Measurements from ENCODE around the gene ACOXL. TPM values are rescaled to one million over a fixed set of nuclear protein-coding genes. Genes with fewer than 3 reads are reported as not detected.

Gene ACOXL
- total and polyA plus RNA-seq, 4 donors = 4.4 to 32.8 (median 12.2) TPM

GRCh38 chr2:111100087-111100764, 367.9 kb downstream of the ACOXL start:
- Histone ChIP-seq H3K27ac (ENCODE audit: low read depth in 1 of 2, low read length in 1 of 2) (no peak overlapping the region), H3K27me3 (ENCODE audit: control insufficient read depth in 3 of 3, insufficient read depth in 3 of 3, low read length in 2 of 3) (no peaks in the 10 kb centered on the region), H3K9ac (ENCODE audit: insufficient read depth in 1 of 2, low read length in 2 of 2) (no peak overlapping the region), H3K9me3 (ENCODE audit: control insufficient read depth in 4 of 4, insufficient read depth in 3 of 4, low read length in 3 of 4) (no peaks in the 10 kb centered on the region), H3K4me1 (ENCODE audit: control insufficient read depth in 5 of 5, insufficient read depth in 5 of 5, low read length in 5 of 5) (no peaks in the 10 kb centered on the region), H3K36me3 (ENCODE audit: control insufficient read depth in 4 of 4, insufficient read depth in 4 of 4, low read length in 4 of 4) (no peaks in the 10 kb centered on the region), H3K4me3 (no peak overlapping the region)
- TF ChIP-seq CTCF (IDR thresholded peaks at IDR 0.05; ENCODE audit: control extremely low read depth, extremely low read depth) = no peak
- DNase-seq = no peak
- WGBS, 2 donors = 84 to 90% methylated on average over 5 of the region's 5 CpGs
- no peak for ATAC-seq (ENCODE audit: insufficient read depth, low FRiP score)

DNA sequence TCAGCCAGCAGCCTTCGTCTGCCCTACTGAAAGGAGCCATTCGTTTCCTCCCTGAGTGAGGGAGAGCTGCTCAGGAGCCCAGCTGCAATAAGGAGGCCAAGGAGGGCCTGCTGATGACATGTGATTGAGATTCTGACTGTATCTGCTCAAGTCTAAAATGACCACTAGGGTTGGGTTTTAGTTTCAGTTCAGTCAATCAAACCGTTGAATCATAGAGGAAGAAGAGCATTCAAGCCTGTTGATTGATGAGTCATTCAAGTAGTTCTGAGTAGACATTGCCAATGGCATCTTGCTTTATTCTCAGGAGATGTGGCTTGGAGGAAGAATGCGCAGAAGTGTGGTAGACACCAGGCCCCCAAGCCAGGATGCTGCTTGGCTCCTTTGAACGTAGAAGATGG, 368.4 kb downstream of the ACOXL start:
- Histone ChIP-seq H3K4me3 (no peak overlapping the region), H3K27me3 (ENCODE audit: control insufficient read depth in 3 of 3, insufficient read depth in 3 of 3, low read length in 2 of 3) (no peaks in the 10 kb centered on the region), H3K9ac (ENCODE audit: insufficient read depth in 1 of 2, low read length in 2 of 2) (no peak overlapping the region), H3K9me3 (ENCODE audit: control insufficient read depth in 4 of 4, insufficient read depth in 3 of 4, low read length in 3 of 4) (no peaks in the 10 kb centered on the region), H3K36me3 (ENCODE audit: control insufficient read depth in 4 of 4, insufficient read depth in 4 of 4, low read length in 4 of 4) (no peaks in the 10 kb centered on the region), H3K27ac (ENCODE audit: low read depth in 1 of 2, low read length in 1 of 2) (no peak overlapping the region), H3K4me1 (ENCODE audit: control insufficient read depth in 5 of 5, insufficient read depth in 5 of 5, low read length in 5 of 5) (no peaks in the 10 kb centered on the region)
- TF ChIP-seq CTCF (IDR thresholded peaks at IDR 0.05; ENCODE audit: control extremely low read depth, extremely low read depth) = no peak
- 76% methylated on average over 5 of the region's 5 CpGs for WGBS, 2 donors
- ATAC-seq (ENCODE audit: insufficient read depth, low FRiP score) (no peak), DNase-seq (no peak)

DNA sequence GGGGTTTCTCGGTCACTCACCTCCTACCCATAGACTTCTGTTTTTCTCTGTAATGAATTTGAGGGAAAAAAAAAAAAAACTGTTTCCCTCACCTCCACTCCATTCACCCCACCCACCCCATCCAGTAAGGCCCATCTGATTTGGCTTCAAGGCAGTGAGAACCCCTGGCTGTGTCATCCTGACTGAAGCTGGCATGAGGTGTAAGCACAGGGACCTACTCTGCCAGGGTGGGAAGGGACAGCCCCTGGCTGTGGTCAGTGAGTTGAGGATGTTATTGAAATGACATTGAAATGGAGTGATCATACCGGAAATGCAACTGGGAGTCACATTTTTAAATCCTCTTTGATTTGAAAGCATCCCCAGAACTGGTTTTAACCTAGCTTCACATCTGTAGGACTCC, 369.2 kb downstream of the ACOXL start:
- Histone ChIP-seq H3K9ac (ENCODE audit: insufficient read depth in 1 of 2, low read length in 2 of 2) (no peak overlapping the region), H3K4me1 (ENCODE audit: control insufficient read depth in 5 of 5, insufficient read depth in 5 of 5, low read length in 5 of 5) (no peaks in the 10 kb centered on the region), H3K4me3 (no peak overlapping the region), H3K9me3 (ENCODE audit: control insufficient read depth in 4 of 4, insufficient read depth in 3 of 4, low read length in 3 of 4) (no peaks in the 10 kb centered on the region), H3K27ac (ENCODE audit: low read depth in 1 of 2, low read length in 1 of 2) (no peak overlapping the region), H3K27me3 (ENCODE audit: control insufficient read depth in 3 of 3, insufficient read depth in 3 of 3, low read length in 2 of 3) (no peaks in the 10 kb centered on the region), H3K36me3 (ENCODE audit: control insufficient read depth in 4 of 4, insufficient read depth in 4 of 4, low read length in 4 of 4) (no peaks in the 10 kb centered on the region)
- TF ChIP-seq CTCF (IDR thresholded peaks at IDR 0.05; ENCODE audit: control extremely low read depth, extremely low read depth) = no peak
- ATAC-seq (ENCODE audit: insufficient read depth, low FRiP score) (no peak), DNase-seq (no peak)
- WGBS, 2 donors = 83 to 96% methylated on average over 2 of the region's 2 CpGs

GRCh38 chr2:111102216-111102615, 369.8 kb downstream of the ACOXL start:
- Histone ChIP-seq H3K9ac (ENCODE audit: insufficient read depth in 1 of 2, low read length in 2 of 2) (no peak overlapping the region), H3K27ac (ENCODE audit: low read depth in 1 of 2, low read length in 1 of 2) (no peak overlapping the region), H3K4me1 (ENCODE audit: control insufficient read depth in 5 of 5, insufficient read depth in 5 of 5, low read length in 5 of 5) (no peaks in the 10 kb centered on the region), H3K9me3 (ENCODE audit: control insufficient read depth in 4 of 4, insufficient read depth in 3 of 4, low read length in 3 of 4) (no peaks in the 10 kb centered on the region), H3K4me3 (no peak overlapping the region), H3K27me3 (ENCODE audit: control insufficient read depth in 3 of 3, insufficient read depth in 3 of 3, low read length in 2 of 3) (no peaks in the 10 kb centered on the region), H3K36me3 (ENCODE audit: control insufficient read depth in 4 of 4, insufficient read depth in 4 of 4, low read length in 4 of 4) (no peaks in the 10 kb centered on the region)
- DNase-seq (no peak), ATAC-seq (ENCODE audit: insufficient read depth, low FRiP score) (no peak)
- WGBS, 2 donors = 90 to 95% methylated on average over 2 of the region's 2 CpGs
- TF ChIP-seq CTCF (IDR thresholded peaks at IDR 0.05; ENCODE audit: control extremely low read depth, extremely low read depth) = no peak

Measured in lung (tissue), 12 donors.